Heart right ventricle (tissue), 16 donors: ENCODE data around the gene EPO. TPM values are rescaled to one million over a fixed set of nuclear protein-coding genes. Genes with fewer than 3 reads are reported as not detected.
"Not testable (repeated sequence)": the region's sequence is repeated elsewhere in the genome, so short reads cannot be mapped to it uniquely, and the experiment has no call there.

ENCODE experiments used
- ATAC-seq, 8 donors: fragments of 200-7000 bp; cut with Tn5 transposase; one replicate each; pipeline ENCODE4 v1.9.1; 2020; ENCODE audit warnings: mild to moderate bottlenecking in 8 of 8, moderate library complexity in 8 of 8, moderate number of reproducible peaks in 1 of 8
- DNase-seq, 2 donors: peaks; one replicate each; pipeline ENCODE4 v3.0.0-alpha.2; 2020
- H3K27ac ChIP-seq, 10 donors: fragments of 200-600 bp; sonication (generic) in 2 of 10; one replicate each; pipeline versions ENCODE4 v1.5.0 to v1.8.0; 2020 to 2022; ENCODE audit warnings: mild to moderate bottlenecking in 3 of 10
- H3K27me3 ChIP-seq, 7 donors: fragments of 200-600 bp; one replicate each; pipeline ENCODE4 v1.8.0; 2021 to 2022; ENCODE audit warnings: mild to moderate bottlenecking in 2 of 7
- H3K36me3 ChIP-seq, 9 donors: fragments of 200-600 bp; sonication (generic) in 1 of 9; one replicate each; pipeline versions ENCODE4 v1.5.0 to v1.8.0; 2020 to 2022; ENCODE audit warnings: mild to moderate bottlenecking in 2 of 9
- H3K4me1 ChIP-seq, 9 donors: fragments of 200-600 bp; sonication (generic) in 1 of 9; one replicate each; pipeline versions ENCODE4 v1.5.0 to v1.8.0; 2020 to 2022; ENCODE audit warnings: mild to moderate bottlenecking in 4 of 9
- H3K4me3 ChIP-seq, 10 donors: fragments of 200-600 bp; sonication (generic) in 2 of 10; one replicate each; pipeline versions ENCODE4 v1.5.0 to v1.8.0; 2020 to 2022; ENCODE audit warnings: mild to moderate bottlenecking in 7 of 10, moderate library complexity in 2 of 10
- H3K9me3 ChIP-seq, 11 donors: fragments of 200-600 bp in 10 of 11; sonication (generic) in 2 of 11; one replicate each; pipeline versions ENCODE4 v1.5.0 to v1.8.0; 2013 to 2022; ENCODE audit warnings: mild to moderate bottlenecking in 2 of 11, control low read depth in 1 of 11, moderate library complexity in 1 of 11
- WGBS, 2 donors: extraction: QIAGEN DNeasy Blood & Tissue Kit; methylation state at CpG; one replicate each; pipeline ENCODE4 v1.1.7; 2013; ENCODE audit warnings: inconsistent platforms in 1 of 2; 5-methylcytosine and 5-hydroxymethylcytosine counted together
- intact Hi-C, 10 donors: fragments of 100-400 bp; cut with DNase I; formaldehyde crosslinking; loops; one replicate each; pipeline versions ENCODE4 v1.11.1 to v1.14.2; 2022
- polyA plus RNA-seq, 2 donors: library from polyadenylated mRNA; stranded (reverse); fragments of 200-250 nt; gene quantifications; one replicate each; pipeline ENCODE4 v1.2.3, GENCODE V29; 2013
- total RNA-seq, 10 donors: library from RNA; stranded (reverse); fragmentation: NEBNext Ultra II Directional in 3 of 10; extraction: Animal tissue kit (Norgen Biotek cat#: 25700) in 3 of 10; gene quantifications; one replicate each; pipeline versions ENCODE4 v1.2.1 to v1.2.4, GENCODE V29; 2021 to 2023
- TF ChIP-seq, protein P1 (sequence below), 9 donors: fragments of 200-600 bp; sonication (generic) in 2 of 9; IDR thresholded peaks; one replicate each; pipeline versions ENCODE4 v1.5.0 to v1.8.0; 2021 to 2022; ENCODE audit warnings: antibody characterized with exemption in 9 of 9, mild to moderate bottlenecking in 5 of 9, moderate library complexity in 1 of 9
- donor health status: Arrhythmogenic right ventricular cardiomyopathy.
- donor health status: ischemic (EF 13 %, LVEDD 7.1; RV severe dilation, severe dysfunction).
- donor health status: healthy with polysubstance abuse.
- donor health status: DM: no; HTN: yes; CAD: no.
- donor health status: DM: no; HTN: no; CAD: no.
- donor health status: ischemic (EF 25% LVEDD 6.9; RV normal size, moderate dysfunction).
- donor health status: ischemic (EF 25% LVEDD 5.7; RV mildly dilated, moderate dysfunction).
- donor health status: healthy.
- donor health status: DM: yes; HTN: yes; CAD: no.
- donor health status: Ischemic cardiomyopathy.
- donor health status: ischemic (EF 35%, LVEDD 5.7; RV mildly dilated, moderate dysfunction).
- donor health status: nonischemic (EF 11% LVEDD 7.7; RV severe dilation, severe dysfunction).
- donor health status: DM: yes; HTN: yes; CAD: no.
- donor health status: PGD.
- donor health status: ischemic (EF 29% LVEDD 5.4; RV normal size, mild dysfunction).
- donor health status: nonischemic (EF 23%, LVEDD 6.1; RV moderate dilation, normal function).

Gene EPO
- total and polyA plus RNA-seq, 12 donors = 0.23 TPM; not detected in 11

DNA sequence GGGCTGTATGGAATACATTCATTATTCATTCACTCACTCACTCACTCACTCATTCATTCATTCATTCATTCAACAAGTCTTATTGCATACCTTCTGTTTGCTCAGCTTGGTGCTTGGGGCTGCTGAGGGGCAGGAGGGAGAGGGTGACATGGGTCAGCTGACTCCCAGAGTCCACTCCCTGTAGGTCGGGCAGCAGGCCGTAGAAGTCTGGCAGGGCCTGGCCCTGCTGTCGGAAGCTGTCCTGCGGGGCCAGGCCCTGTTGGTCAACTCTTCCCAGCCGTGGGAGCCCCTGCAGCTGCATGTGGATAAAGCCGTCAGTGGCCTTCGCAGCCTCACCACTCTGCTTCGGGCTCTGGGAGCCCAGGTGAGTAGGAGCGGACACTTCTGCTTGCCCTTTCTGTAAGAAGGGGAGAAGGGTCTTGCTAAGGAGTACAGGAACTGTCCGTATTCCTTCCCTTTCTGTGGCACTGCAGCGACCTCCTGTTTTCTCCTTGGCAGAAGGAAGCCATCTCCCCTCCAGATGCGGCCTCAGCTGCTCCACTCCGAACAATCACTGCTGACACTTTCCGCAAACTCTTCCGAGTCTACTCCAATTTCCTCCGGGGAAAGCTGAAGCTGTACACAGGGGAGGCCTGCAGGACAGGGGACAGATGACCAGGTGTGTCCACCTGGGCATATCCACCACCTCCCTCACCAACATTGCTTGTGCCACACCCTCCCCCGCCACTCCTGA lies 2.4 kb downstream of the EPO start:
- no peak for ATAC-seq
- DNase-seq = no peak
- peaks cover 4 to 80% (median 57%) of the 10 kb centered on the region in 7 donors for H3K27me3 ChIP-seq
- TF ChIP-seq, protein P1, sequence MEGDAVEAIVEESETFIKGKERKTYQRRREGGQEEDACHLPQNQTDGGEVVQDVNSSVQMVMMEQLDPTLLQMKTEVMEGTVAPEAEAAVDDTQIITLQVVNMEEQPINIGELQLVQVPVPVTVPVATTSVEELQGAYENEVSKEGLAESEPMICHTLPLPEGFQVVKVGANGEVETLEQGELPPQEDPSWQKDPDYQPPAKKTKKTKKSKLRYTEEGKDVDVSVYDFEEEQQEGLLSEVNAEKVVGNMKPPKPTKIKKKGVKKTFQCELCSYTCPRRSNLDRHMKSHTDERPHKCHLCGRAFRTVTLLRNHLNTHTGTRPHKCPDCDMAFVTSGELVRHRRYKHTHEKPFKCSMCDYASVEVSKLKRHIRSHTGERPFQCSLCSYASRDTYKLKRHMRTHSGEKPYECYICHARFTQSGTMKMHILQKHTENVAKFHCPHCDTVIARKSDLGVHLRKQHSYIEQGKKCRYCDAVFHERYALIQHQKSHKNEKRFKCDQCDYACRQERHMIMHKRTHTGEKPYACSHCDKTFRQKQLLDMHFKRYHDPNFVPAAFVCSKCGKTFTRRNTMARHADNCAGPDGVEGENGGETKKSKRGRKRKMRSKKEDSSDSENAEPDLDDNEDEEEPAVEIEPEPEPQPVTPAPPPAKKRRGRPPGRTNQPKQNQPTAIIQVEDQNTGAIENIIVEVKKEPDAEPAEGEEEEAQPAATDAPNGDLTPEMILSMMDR (IDR thresholded peaks at IDR 0.05) = no peak
- H3K36me3 ChIP-seq = no peaks in the 10 kb centered on the region
- WGBS, 2 donors = 79 to 84% methylated on average over 17 of the region's 17 CpGs
- H3K4me3 ChIP-seq = no peak overlapping the region
- intact Hi-C loops = loop anchor here in 2 of 10 donors (10.0 kb wide), 1 partner anchor 258 kb away; the partner anchor contains the start of gene SPACDR (in 2 of the 2)
- H3K9me3 ChIP-seq = no peaks in the 10 kb centered on the region
- H3K4me1 ChIP-seq = peaks cover 0 to 17% (median 0%) of the 10 kb centered on the region in 9 donors
- no peak overlapping the region for H3K27ac ChIP-seq

DNA sequence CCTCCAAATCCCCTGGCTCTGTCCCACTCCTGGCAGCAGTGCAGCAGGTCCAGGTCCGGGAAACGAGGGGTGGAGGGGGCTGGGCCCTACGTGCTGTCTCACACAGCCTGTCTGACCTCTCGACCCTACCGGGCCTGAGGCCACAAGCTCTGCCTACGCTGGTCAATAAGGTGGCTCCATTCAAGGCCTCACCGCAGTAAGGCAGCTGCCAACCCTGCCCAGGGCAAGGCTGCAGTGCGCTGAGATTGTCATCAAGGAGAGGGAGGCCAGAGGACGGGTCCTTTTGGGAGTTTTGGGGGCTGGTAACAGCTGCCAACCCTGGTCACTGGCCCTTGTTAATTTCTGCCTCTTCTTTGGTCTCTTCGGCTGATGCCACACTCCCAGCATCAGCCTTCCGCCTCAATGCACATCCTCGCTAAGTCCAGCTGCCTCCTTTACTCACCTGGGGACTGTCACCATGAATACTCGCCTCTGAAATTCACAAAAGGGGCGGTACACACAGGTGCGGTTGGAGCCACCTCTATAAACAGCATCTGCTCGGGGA lies 3.5 kb downstream of the EPO start:
- Histone ChIP-seq H3K27me3 (peaks cover 4 to 79% (median 57%) of the 10 kb centered on the region in 7 donors), H3K9me3 (no peaks in the 10 kb centered on the region), H3K36me3 (no peaks in the 10 kb centered on the region), H3K4me3 (no peak overlapping the region), H3K27ac (no peak overlapping the region), H3K4me1 (peaks cover 0 to 17% (median 0%) of the 10 kb centered on the region in 9 donors)
- 83 to 85% methylated on average over 16 of the region's 16 CpGs for WGBS, 2 donors
- intact Hi-C loops = loop anchor here in 2 of 10 donors (10.0 kb wide), 1 partner anchor 259 kb away; the partner anchor contains the start of gene SPACDR (in 2 of the 2)
- ATAC-seq (no peak), DNase-seq (no peak)
- TF ChIP-seq, protein P1 (IDR thresholded peaks at IDR 0.05) = no peak

DNA sequence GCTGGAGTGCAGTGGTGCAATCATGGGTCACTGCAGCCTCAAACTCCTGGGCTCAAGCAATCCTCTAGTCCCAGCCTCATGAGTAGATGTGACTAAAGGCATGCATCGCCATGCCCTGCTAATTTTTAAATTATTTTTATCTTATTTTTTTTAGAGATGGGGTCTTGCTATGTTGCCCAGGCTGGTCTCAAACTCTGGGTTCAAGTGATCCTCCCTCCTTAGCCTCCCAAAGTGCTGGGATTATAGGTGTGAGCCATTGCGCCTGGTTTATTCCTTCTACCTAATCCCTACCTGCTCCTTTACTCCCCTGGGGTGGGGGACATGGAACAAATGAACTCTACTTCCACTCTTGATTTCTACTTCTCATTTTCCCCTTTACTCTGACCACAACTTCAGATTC lies 4.1 kb downstream of the EPO start:
- not testable (repeated sequence) for ATAC-seq, DNase-seq, H3K4me3 ChIP-seq, H3K27ac ChIP-seq, H3K9me3 ChIP-seq, H3K36me3 ChIP-seq
- intact Hi-C loops = loop anchor here in 2 of 10 donors (10.0 kb wide), 1 partner anchor 260 kb away; the partner anchor contains the start of gene SPACDR (in 2 of the 2)
- Histone ChIP-seq H3K27me3 (peaks cover 4 to 75% (median 56%) of the 10 kb centered on the region in 7 donors), H3K4me1 (peaks cover 0 to 17% (median 0%) of the 10 kb centered on the region in 9 donors)
- WGBS, 2 donors = 90% methylated on average over 2 of the region's 2 CpGs

DNA sequence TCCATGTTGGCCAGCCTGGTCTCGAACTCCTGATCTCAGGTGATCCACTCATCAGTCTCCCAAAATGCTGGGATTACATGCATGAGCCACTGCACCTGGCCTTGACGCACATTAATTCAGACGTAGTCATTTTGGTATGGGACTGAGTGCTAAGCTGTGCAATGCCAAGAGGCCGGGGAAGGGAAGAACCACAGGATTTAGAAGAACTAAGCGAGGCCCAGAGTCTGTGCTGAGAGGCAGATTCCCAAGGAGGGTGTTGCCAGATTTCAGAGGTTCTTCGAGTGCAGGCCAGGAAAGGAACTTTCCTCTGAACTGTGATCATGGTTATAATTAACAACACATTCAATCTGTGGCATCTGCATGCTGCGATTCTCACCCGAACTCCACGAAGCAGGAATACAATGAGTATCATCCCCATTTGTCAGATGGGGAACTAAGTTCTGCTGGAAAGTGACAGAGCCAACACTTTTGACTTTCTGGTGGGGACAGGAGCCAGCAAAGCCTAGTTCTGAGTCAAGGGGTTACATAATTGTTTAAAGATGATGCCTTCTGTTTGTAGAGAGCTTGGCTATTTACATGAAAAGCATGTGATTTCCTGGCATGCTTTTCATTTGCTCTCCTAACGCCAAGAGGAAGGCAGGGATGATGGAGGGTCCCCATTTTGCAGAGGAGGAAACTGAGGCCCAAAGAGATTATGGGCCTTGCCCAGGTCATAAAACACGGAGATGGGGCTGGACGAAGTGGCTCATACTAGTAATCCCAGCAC lies 6.9 kb downstream of the EPO start:
- Histone ChIP-seq H3K4me1 (peaks cover 0 to 6% (median 0%) of the 10 kb centered on the region in 9 donors), H3K4me3 (no peak overlapping the region), H3K36me3 (no peaks in the 10 kb centered on the region), H3K9me3 (no peaks in the 10 kb centered on the region), H3K27ac (no peak overlapping the region), H3K27me3 (peaks cover 0 to 67% (median 28%) of the 10 kb centered on the region in 7 donors)
- DNase-seq (no peak), ATAC-seq (no peak)
- 64 to 65% methylated on average over 12 of the region's 12 CpGs for WGBS, 2 donors
- intact Hi-C loops = loop anchor here in 4 of 10 donors (5.0 to 10.0 kb wide), 3 partner anchors 165 to 262 kb away; partner anchors contain the start of gene SPACDR (in 2 of the 4)
- TF ChIP-seq, protein P1 (IDR thresholded peaks at IDR 0.05) = no peak
